ENCODE results near the gene TNFRSF12A. TPM values are rescaled to one million over a fixed set of nuclear protein-coding genes. Genes with fewer than 3 reads are reported as not detected.

The TNFRSF12A gene
- total RNA-seq, 1 experiment from 2014 or later, result 78.9 TPM

GRCh38 chr16:3038256-3038655 lies 18.1 kb downstream of the TNFRSF12A start:
- Mint-ChIP-seq H3K36me3 (no peaks in the 10 kb centered on the region), H3K4me3 (no peak overlapping the region), H3K27me3 (ENCODE audit: low read depth) (peaks cover 3% of the 10 kb centered on the region; the same call in 1 of the 2 replicates), H3K9me3 (no peaks in the 10 kb centered on the region), H3K27ac (0 out of 2 replicates have a peak overlapping the region, but pooled peaks have one; percentile 53), H3K4me1 (peaks cover 23% of the 10 kb centered on the region)
- CTCF ChIA-PET, result interaction anchor here (1.0 to 11.1 kb wide), 8 partner anchors 7 to 109 kb away, joined by 3 to 152 read pairs (median 5); partner anchors contain the start of gene TNFRSF12A
- peak; percentile 71 for DNase-seq (ENCODE audit: low spot score)
- POLR2A ChIA-PET, result interaction anchor here (0.6 to 1.6 kb wide), 6 partner anchors 9 to 64 kb away, joined by 4 to 10 read pairs (median 4); no protein-coding TSS in a partner anchor
- peak; percentile 31 for ATAC-seq
- no peak for TF ChIP-seq IRF1 (CRISPR knock-in tag; IDR thresholded peaks at IDR 0.05)
- no peak for TF ChIP-seq ESRRA (CRISPR knock-in tag; IDR thresholded peaks at IDR 0.05; ENCODE audit: borderline replicate concordance)
- no peak for TF ChIP-seq TP53 (CRISPR knock-in tag; IDR thresholded peaks at IDR 0.05)
- TF ChIP-seq JUN (CRISPR knock-in tag; IDR thresholded peaks at IDR 0.05), result no peak
- peak; percentile 80; the same call in 1 of the 2 replicates for TF ChIP-seq ATF3 (CRISPR knock-in tag; conservative IDR thresholded peaks at IDR 0.05)
- 0 out of 2 replicates have a peak, but pooled peaks have one; percentile 6 for TF ChIP-seq HMGXB4 (CRISPR knock-in tag; IDR thresholded peaks at IDR 0.05)
- no peak for TF ChIP-seq AFF4 (CRISPR knock-in tag; IDR thresholded peaks at IDR 0.05; ENCODE audit: borderline replicate concordance)
- TF ChIP-seq TEAD4 (CRISPR knock-in tag; IDR thresholded peaks at IDR 0.05), result no peak
- TF ChIP-seq ARID4B (CRISPR knock-in tag; IDR thresholded peaks at IDR 0.05; ENCODE audit: borderline replicate concordance), result no peak
- TF ChIP-seq TEAD1 (CRISPR knock-in tag; IDR thresholded peaks at IDR 0.05), result no peak
- no peak for TF ChIP-seq ELF4 (CRISPR knock-in tag; IDR thresholded peaks at IDR 0.05; ENCODE audit: low read depth)
- no peak for TF ChIP-seq USF2 (CRISPR knock-in tag; IDR thresholded peaks at IDR 0.05)
- peak; percentile 96 for TF ChIP-seq GABPB1 (CRISPR knock-in tag; IDR thresholded peaks at IDR 0.05)
- TF ChIP-seq ZNF532 (CRISPR knock-in tag; IDR thresholded peaks at IDR 0.05; ENCODE audit: borderline replicate concordance), result no peak
- TF ChIP-seq MXD4 (CRISPR knock-in tag; IDR thresholded peaks at IDR 0.05; ENCODE audit: borderline replicate concordance), result no peak
- no peak for TF ChIP-seq CTCF (IDR thresholded peaks at IDR 0.05)
- no peak for TF ChIP-seq FOXP1 (CRISPR knock-in tag; IDR thresholded peaks at IDR 0.05; ENCODE audit: borderline replicate concordance)
- TF ChIP-seq ZNF671 (CRISPR knock-in tag; IDR thresholded peaks at IDR 0.05), result no peak
- no peak for TF ChIP-seq ZNF416 (CRISPR knock-in tag; IDR thresholded peaks at IDR 0.05)
